Measurements from ENCODE around the gene INHBE.

The INHBE gene

GRCh38 chr12:57461276-57461916 lies 6.3 kb downstream of the INHBE start:
- H3K27ac ChIP-seq, result peak overlapping the region; percentile 72

GRCh38 chr12:57461917-57462250 lies 6.8 kb downstream of the INHBE start:
- TF ChIP-seq ZFX (IDR thresholded peaks at IDR 0.05; ENCODE audit: borderline replicate concordance) (no peak), CTCF (IDR thresholded peaks at IDR 0.05) (no peak)
- peak overlapping the region; percentile 72 for H3K27ac ChIP-seq

More at GRCh38 chr12:57461276-57461916, 6.3 kb downstream of the INHBE start:
- no peak for TF ChIP-seq CTCF (IDR thresholded peaks at IDR 0.05)
- no peak for TF ChIP-seq ZFX (IDR thresholded peaks at IDR 0.05; ENCODE audit: borderline replicate concordance)

- TF ChIP-seq CTCF (IDR thresholded peaks at IDR 0.05), result peak; percentile 100
- no peak for TF ChIP-seq ZFX (IDR thresholded peaks at IDR 0.05; ENCODE audit: borderline replicate concordance)
- peak overlapping the region; percentile 72 for H3K27ac ChIP-seq
Measured at GRCh38 chr12:57462251-57462911, 7.3 kb downstream of the INHBE start.

GRCh38 chr12:57462912-57463253 lies 7.8 kb downstream of the INHBE start:
- H3K27ac ChIP-seq, result peak overlapping the region; percentile 72
- TF ChIP-seq CTCF (IDR thresholded peaks at IDR 0.05) (peak; percentile 41), ZFX (IDR thresholded peaks at IDR 0.05; ENCODE audit: borderline replicate concordance) (no peak)

GRCh38 chr12:57464569-57464968 lies 9.5 kb downstream of the INHBE start:
- H3K27ac ChIP-seq, result no peak overlapping the region
- no peak for TF ChIP-seq CTCF (IDR thresholded peaks at IDR 0.05)
- TF ChIP-seq ZFX (IDR thresholded peaks at IDR 0.05; ENCODE audit: borderline replicate concordance), result no peak

- H3K27ac ChIP-seq, result no peak overlapping the region
- TF ChIP-seq ZFX (IDR thresholded peaks at IDR 0.05; ENCODE audit: borderline replicate concordance), result no peak
- no peak for TF ChIP-seq CTCF (IDR thresholded peaks at IDR 0.05)
Measured at GRCh38 chr12:57465030-57465746, 10.1 kb downstream of the INHBE start.

Measured in 22Rv1 (cell line).